ENCODE data around the gene ZNF638.

The ZNF638 gene

GRCh38 chr2:71336802-71337201 lies 5.2 kb downstream of the ZNF638 start:
- DNase-seq (ENCODE audit: low read depth in 2 of 2), result no peak

GRCh38 chr2:71337776-71338175 lies 6.2 kb downstream of the ZNF638 start:
- no peak for DNase-seq (ENCODE audit: low read depth in 2 of 2)

- DNase-seq (ENCODE audit: low read depth in 2 of 2), result no peak
Measured at GRCh38 chr2:71339685-71340084, 8.1 kb downstream of the ZNF638 start.

GRCh38 chr2:71340176-71340575 lies 8.6 kb downstream of the ZNF638 start:
- no peak for DNase-seq (ENCODE audit: low read depth in 2 of 2)

DNA sequence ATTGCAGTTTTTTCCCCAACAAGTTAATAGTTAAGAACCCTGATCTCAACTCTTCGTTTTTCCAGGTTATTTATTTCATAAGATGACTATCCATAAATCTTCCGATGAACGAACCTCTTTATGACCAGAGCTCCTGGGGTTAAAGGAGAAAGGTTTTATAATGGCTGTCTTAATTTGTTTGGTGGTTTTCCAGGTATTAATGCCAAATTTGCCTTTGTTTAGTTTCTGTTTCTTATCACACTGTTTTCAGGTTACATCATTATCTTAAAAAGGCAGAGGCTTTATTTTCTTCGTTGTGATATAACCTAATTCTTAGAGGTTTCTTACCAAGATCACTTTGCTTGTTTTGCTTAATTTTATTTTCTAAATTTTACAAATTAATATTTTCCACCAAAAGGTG lies 10.1 kb downstream of the ZNF638 start:
- DNase-seq (ENCODE audit: low read depth in 2 of 2), result no peak

DNA sequence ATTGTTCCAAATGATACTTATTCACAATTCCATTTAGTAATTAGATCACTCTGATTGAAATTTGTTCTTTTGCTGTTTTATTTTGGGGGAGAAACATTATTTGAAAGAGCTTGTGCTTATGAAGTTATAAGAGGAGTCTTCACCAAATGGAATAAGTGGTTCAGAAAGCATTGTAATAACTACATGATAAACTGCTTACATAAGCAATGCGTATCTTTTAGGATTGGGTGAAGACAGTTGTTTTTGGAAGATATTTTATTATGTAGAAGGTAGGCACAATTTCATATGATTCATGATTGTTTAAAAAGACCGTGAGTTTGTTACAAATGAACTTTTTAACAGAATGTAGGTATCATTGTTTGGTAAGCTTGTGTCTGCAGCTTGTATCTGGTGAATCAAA lies 14.5 kb downstream of the ZNF638 start:
- DNase-seq (ENCODE audit: low read depth in 2 of 2), result no peak

- no peak for DNase-seq (ENCODE audit: low read depth in 2 of 2)
Measured at GRCh38 chr2:71347517-71347916, 15.9 kb downstream of the ZNF638 start.

DNA sequence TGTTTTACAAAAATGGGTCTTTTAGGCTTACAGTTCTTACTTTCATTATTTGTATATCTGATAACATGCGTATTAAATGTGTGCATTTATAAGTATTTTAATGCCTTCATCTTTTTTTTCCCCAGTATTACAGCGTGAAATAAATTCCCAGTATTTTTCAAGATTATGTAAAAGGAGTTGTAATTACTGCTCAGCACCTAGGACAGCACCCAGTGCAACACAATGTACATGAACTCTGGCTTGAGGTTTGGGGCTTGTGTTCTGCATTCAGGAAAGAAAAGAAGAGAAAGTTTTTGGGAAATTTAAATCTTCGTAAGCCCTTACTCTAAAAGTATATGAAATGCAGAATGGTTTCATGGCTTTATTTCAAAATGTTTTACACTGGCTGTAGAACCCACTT lies 16.7 kb downstream of the ZNF638 start:
- DNase-seq (ENCODE audit: low read depth in 2 of 2), result no peak

DNA sequence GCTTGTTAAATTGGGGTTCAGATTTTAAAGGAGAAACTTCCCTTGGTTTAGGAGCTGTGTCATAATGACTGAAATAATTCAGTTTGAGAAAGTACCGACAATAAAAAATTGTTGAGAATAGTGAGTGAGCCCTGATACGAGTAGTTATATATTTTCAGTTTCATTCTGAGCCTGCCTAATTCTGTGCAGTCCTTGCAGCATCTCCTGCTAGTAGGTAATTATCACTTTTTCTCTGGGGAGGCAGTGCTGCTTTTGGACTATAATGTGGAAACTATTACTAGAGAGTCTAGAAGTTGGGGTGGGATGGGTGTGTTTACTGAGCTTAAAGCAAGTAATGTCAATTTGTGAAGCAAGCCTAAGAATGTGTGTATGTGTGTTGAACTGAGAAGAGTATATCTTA lies 21.7 kb downstream of the ZNF638 start:
- DNase-seq (ENCODE audit: low read depth in 2 of 2), result no peak

DNA sequence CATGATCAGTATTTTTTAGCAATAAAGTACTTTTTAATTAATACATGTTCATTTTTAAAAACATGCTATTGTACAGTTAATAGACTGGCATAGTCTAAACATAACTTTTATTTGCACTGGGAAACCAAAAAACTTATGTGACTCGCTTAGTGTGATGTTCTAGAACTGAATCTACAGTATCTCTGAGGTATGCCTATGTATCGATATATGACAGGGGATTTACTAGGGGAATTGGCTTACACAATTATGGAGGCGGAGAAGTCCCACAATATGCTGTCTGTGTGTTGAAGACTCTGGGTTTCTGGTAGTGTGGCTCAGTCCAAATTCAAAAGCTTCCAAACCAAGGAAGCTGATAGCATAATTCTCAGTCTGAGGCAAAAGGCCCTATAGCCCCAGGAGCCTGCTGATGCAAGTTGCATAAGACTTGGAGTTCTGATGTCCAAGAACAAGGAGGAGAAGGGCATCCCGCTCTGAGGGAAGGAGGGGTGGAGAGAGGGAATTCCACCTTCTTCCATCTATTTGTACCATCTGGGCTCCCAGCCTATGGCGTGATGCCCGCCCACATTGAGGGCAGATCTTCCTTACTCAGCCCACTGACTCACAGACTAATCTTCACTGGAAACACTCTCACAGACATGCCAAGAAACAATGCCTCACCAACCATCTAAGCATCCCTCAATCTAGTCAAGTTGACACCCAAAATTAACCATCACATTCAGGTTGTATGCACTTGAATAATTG lies 27.5 kb downstream of the ZNF638 start:
- DNase-seq (ENCODE audit: low read depth in 2 of 2), result no peak

GRCh38 chr2:71360434-71360975 lies 28.9 kb downstream of the ZNF638 start:
- DNase-seq (ENCODE audit: low read depth in 2 of 2), result no peak

GRCh38 chr2:71361631-71362030 lies 30.0 kb downstream of the ZNF638 start:
- no peak for DNase-seq (ENCODE audit: low read depth in 2 of 2)

GRCh38 chr2:71362447-71362846 lies 30.9 kb downstream of the ZNF638 start:
- no peak for DNase-seq (ENCODE audit: low read depth in 2 of 2)

GRCh38 chr2:71370015-71370414 lies 38.4 kb downstream of the ZNF638 start:
- DNase-seq (ENCODE audit: low read depth in 2 of 2), result no peak

DNA sequence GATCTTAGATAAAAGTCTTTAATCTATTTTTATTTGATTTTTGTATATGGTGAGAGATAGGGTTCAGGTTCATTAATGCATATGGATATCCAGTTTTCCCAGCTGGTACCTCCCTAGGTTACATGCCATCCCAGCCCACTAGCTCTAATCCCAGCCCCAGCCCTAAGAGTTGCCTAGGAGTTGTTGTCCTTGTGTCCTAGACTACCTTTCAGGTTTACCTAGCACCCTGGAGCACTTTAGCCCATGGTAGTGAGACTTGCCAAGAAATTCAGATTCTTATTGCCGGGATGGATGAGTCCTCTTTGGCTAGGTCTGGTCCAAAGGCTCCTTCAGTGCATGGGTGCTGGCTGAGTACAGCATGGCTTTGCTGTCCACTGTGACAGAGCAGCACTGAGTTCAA lies 40.5 kb downstream of the ZNF638 start:
- DNase-seq (ENCODE audit: low read depth in 2 of 2), result no peak

DNA sequence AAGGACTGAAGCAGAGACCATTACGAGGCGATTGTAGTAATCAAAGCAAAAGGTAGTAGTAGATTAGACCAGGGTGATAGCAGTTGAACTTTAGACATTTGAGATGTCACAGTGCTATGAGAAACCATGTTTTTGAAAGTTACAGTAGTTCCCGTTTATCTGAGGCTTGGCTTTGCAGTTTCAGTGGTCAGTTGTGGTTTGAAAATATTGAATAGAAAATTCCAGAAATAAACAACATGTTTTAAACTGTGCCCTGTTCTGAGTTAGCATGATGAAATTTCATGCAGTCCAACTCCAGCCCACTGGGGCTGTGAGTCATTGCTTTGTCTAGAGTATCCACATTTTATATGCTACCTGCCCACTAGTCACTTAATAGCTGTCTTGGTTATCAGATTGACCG lies 47.5 kb downstream of the ZNF638 start:
- DNase-seq (ENCODE audit: low read depth in 2 of 2), result no peak

DNA sequence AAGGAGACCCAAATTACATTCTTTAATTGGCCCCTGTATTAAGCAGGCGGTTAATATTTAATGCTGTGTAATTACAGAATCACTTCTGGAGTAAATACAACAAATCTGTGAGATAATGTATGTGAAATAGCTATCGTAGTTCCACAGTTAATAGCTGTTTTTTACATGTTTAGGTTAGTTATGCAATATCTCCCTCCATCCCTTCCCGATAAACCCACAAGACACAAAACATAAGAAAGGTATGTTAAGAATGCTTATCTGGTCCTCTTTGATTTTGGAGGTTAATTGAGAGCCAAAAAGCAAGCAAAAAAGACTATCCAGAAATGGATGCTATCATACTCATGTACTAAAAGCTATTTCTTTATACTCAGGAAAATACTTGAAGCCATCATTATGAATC lies 49.1 kb downstream of the ZNF638 start:
- DNase-seq (ENCODE audit: low read depth in 2 of 2), result no peak

DNA sequence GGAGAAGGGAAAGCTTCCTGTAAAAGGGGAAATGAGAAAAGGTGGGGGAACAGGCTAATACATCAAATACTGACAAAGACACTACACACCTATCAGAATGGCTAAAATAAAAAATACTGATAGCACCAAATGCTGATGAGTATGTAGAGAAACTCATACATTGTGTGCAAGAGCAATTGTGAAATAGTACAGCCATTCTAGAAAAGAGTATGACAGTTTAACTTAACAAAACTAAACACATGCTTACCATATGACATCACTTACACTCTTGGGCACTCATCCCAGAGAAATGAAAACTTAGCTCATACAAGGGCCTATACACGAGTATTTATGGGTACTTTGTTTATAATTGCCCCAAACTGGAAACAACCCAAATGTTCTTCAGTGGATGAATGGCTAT lies 53.4 kb downstream of the ZNF638 start:
- DNase-seq (ENCODE audit: low read depth in 2 of 2), result no peak

DNA sequence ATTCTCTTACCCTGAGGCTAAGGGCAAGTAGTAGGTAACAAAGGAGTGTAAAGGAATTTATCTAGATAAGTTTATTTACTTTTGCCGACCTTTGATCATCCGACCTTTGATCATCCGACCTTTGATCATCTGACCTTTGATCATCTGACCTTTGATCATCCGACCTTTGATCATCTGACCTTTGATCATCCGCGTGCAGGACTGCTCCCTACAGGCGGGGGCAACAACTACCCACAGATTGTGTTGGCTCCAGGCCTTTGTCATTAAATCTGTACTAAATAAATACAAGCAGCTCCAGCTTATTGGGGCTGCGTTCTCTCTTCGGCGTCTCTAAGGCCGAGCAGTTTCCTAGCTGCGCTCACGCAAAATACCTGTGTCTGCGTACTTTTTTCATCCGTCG lies 56.6 kb downstream of the ZNF638 start:
- no peak for DNase-seq (ENCODE audit: low read depth in 2 of 2)

- no peak for DNase-seq (ENCODE audit: low read depth in 2 of 2)
Measured at GRCh38 chr2:71389384-71390072, 57.9 kb downstream of the ZNF638 start.

GRCh38 chr2:71393216-71393615 lies 61.6 kb downstream of the ZNF638 start:
- DNase-seq (ENCODE audit: low read depth in 2 of 2), result no peak

- no peak for DNase-seq (ENCODE audit: low read depth in 2 of 2)
Measured at GRCh38 chr2:71395471-71395870, 63.9 kb downstream of the ZNF638 start.

GRCh38 chr2:71402427-71402826 lies 70.8 kb downstream of the ZNF638 start:
- no peak for DNase-seq (ENCODE audit: low read depth in 2 of 2)

All from stimulated activated CD4-positive, alpha-beta T cell treated with anti-CD3 and anti-CD28 coated beads, Interleukin-1b, Interleukin-23, amount 100 ng/mL, for 4 hours (primary cell).